H9 (cell line): Measurements from ENCODE around the gene EFCAB11. TPM values are rescaled to one million over a fixed set of nuclear protein-coding genes. Genes with fewer than 3 reads are reported as not detected.

ENCODE experiments used
- DNase-seq: peaks from one replicate; pipeline ENCODE4 v3.0.0-alpha.2; 2017
- H2AFZ ChIP-seq: one replicate; pipeline ENCODE4 v1.6.1; 2013; ENCODE audit warnings: mild to moderate bottlenecking, low read length, control low read depth, moderate library complexity
- H2AK5ac ChIP-seq: 2 replicates; pipeline ENCODE4 v1.6.1; 2013; ENCODE audit warnings: low read length, control low read depth, mixed read lengths; ENCODE audit not compliant: insufficient read length
- H2BK120ac ChIP-seq: one replicate; pipeline ENCODE4 v1.6.1; 2013; ENCODE audit warnings: low read depth, mild to moderate bottlenecking, low read length, control low read depth, inconsistent platforms; ENCODE audit not compliant: poor library complexity, severe bottlenecking
- H2BK12ac ChIP-seq: 2 replicates; pipeline ENCODE4 v1.6.1; 2013; ENCODE audit warnings: low read length, control low read depth, mixed read lengths, low read depth; ENCODE audit not compliant: insufficient read length
- H2BK15ac ChIP-seq: 2 replicates; pipeline ENCODE4 v1.6.1; 2013; ENCODE audit warnings: low read depth, low read length, control low read depth
- H2BK20ac ChIP-seq: one replicate; pipeline ENCODE4 v1.6.1; 2013; ENCODE audit warnings: low read depth, mild to moderate bottlenecking, low read length, control low read depth, inconsistent platforms; ENCODE audit not compliant: poor library complexity, severe bottlenecking
- H2BK5ac ChIP-seq: 2 replicates; pipeline ENCODE4 v1.6.1; 2013; ENCODE audit warnings: low read length, control low read depth, mixed read lengths; ENCODE audit not compliant: insufficient read length
- H3K14ac ChIP-seq: 2 replicates; pipeline ENCODE4 v1.6.1; 2013; ENCODE audit warnings: low read length, control low read depth; ENCODE audit not compliant: insufficient read depth
- H3K18ac ChIP-seq: 2 replicates; pipeline ENCODE4 v1.6.1; 2013; ENCODE audit warnings: low read depth, mild to moderate bottlenecking, mixed read lengths, low read length, control low read depth; ENCODE audit not compliant: insufficient read length
- H3K23ac ChIP-seq: 2 replicates; pipeline ENCODE4 v1.6.1; 2013; ENCODE audit warnings: low read length, control low read depth, mixed read lengths, low read depth; ENCODE audit not compliant: insufficient read length
- H3K23me2 ChIP-seq: 2 replicates; pipeline ENCODE4 v1.6.1; 2013; ENCODE audit warnings: low read depth, mild to moderate bottlenecking, mixed read lengths, low read length, control low read depth; ENCODE audit not compliant: insufficient read length, poor library complexity, severe bottlenecking
- H3K27ac ChIP-seq: 2 replicates; pipeline ENCODE4 v1.5.1; 2013; ENCODE audit warnings: low read length, control low read depth, mixed read lengths, low read depth; ENCODE audit not compliant: insufficient read length
- H3K27me3 ChIP-seq: 2 replicates; pipeline ENCODE4 v1.6.1; 2013; ENCODE audit warnings: low read length, control low read depth, inconsistent platforms; ENCODE audit not compliant: insufficient read depth
- H3K4ac ChIP-seq: 2 replicates; pipeline ENCODE4 v1.6.1; 2013; ENCODE audit warnings: low read depth, mild to moderate bottlenecking, control low read depth, inconsistent platforms, low read length, moderate library complexity
- H3K4me1 ChIP-seq: 2 replicates; pipeline ENCODE4 v1.6.1; 2013; ENCODE audit warnings: low read length, control low read depth, inconsistent platforms; ENCODE audit not compliant: insufficient read depth
- H3K4me2 ChIP-seq: 2 replicates; pipeline ENCODE4 v1.6.1; 2013; ENCODE audit warnings: low read length, control low read depth, mixed read lengths; ENCODE audit not compliant: insufficient read length, insufficient read depth
- H3K56ac ChIP-seq: 2 replicates; pipeline ENCODE4 v1.6.1; 2013; ENCODE audit warnings: low read depth, mild to moderate bottlenecking, mixed read lengths, low read length, control low read depth; ENCODE audit not compliant: insufficient read length
- H3K79me1 ChIP-seq: 2 replicates; pipeline ENCODE4 v1.6.1; 2013; ENCODE audit warnings: low read depth, mild to moderate bottlenecking, moderate library complexity, low read length, control low read depth, inconsistent platforms; ENCODE audit not compliant: insufficient read depth, poor library complexity, severe bottlenecking
- H3K79me2 ChIP-seq: 2 replicates; pipeline ENCODE4 v1.6.1; 2013; ENCODE audit warnings: low read length, control low read depth, inconsistent platforms; ENCODE audit not compliant: insufficient read depth
- H3K9ac ChIP-seq: 2 replicates; pipeline ENCODE4 v1.6.1; 2013; ENCODE audit warnings: low read length, control low read depth, mixed read lengths; ENCODE audit not compliant: insufficient read length; ENCODE audit errors: extremely low read depth
- H3K9me3 ChIP-seq: one replicate; pipeline ENCODE4 v1.6.1; 2013; ENCODE audit warnings: low read depth, low read length, inconsistent platforms; ENCODE audit not compliant: control insufficient read depth
- H3T11ph ChIP-seq: one replicate; pipeline ENCODE4 v1.6.1; 2013; ENCODE audit warnings: mild to moderate bottlenecking, low read length, control low read depth, inconsistent platforms
- H4K20me1 ChIP-seq: one replicate; pipeline ENCODE4 v1.6.1; 2013; ENCODE audit not compliant: control insufficient read depth, insufficient read length, insufficient read depth
- H4K5ac ChIP-seq: 2 replicates; pipeline ENCODE4 v1.6.1; 2013; ENCODE audit warnings: low read depth, mild to moderate bottlenecking, mixed read lengths, low read length, control low read depth; ENCODE audit not compliant: insufficient read length
- H4K8ac ChIP-seq: replicated peaks from 2 replicates; pipeline ENCODE4 v1.6.1; 2013; ENCODE audit warnings: low read length, control low read depth, mixed read lengths, low read depth; ENCODE audit not compliant: insufficient read length
- H4K91ac ChIP-seq: 2 replicates; pipeline ENCODE4 v1.6.1; 2013; ENCODE audit warnings: low read depth, mild to moderate bottlenecking, moderate library complexity, mixed read lengths, low read length, control low read depth; ENCODE audit not compliant: insufficient read length
- H3K27ac Mint-ChIP-seq, 3 experiments: 2 replicates in 2 of 3; 3 replicates in 1 of 3; pipeline ENCODE4 v1.8.0; 2020 to 2021; ENCODE audit warnings: mixed read lengths in 3 of 3, mild to moderate bottlenecking in 1 of 3, moderate library complexity in 1 of 3
- H3K27me3 Mint-ChIP-seq: 2 replicates; pipeline ENCODE4 v1.8.0; 2021; ENCODE audit warnings: low read depth, mild to moderate bottlenecking, moderate library complexity, mixed read lengths
- H3K36me3 Mint-ChIP-seq, 3 experiments: 2 replicates in 2 of 3; 3 replicates in 1 of 3; pipeline ENCODE4 v1.8.0; 2020 to 2021; ENCODE audit warnings: low read depth in 3 of 3, mixed read lengths in 3 of 3; ENCODE audit not compliant: insufficient read depth in 1 of 3
- H3K4me1 Mint-ChIP-seq, 2 experiments: 2 replicates each; pipeline ENCODE4 v1.8.0; 2020; ENCODE audit warnings: mixed read lengths in 2 of 2
- H3K4me3 Mint-ChIP-seq, 2 experiments: 2 replicates in 1 of 2; 3 replicates in 1 of 2; pipeline ENCODE4 v1.8.0; 2020 to 2021; ENCODE audit warnings: mild to moderate bottlenecking in 2 of 2, mixed read lengths in 2 of 2, moderate library complexity in 1 of 2
- H3K9me3 Mint-ChIP-seq, 2 experiments: 2 replicates in 1 of 2; 3 replicates in 1 of 2; pipeline ENCODE4 v1.8.0; 2020; ENCODE audit warnings: mild to moderate bottlenecking in 2 of 2, mixed read lengths in 2 of 2, moderate library complexity in 1 of 2
- CTCF ChIP-seq: fragments of 200-600 bp; sonication (generic); conservative IDR thresholded peaks from 3 replicates; pipeline ENCODE4 v1.8.0; 2021; ENCODE audit warnings: antibody characterized with exemption, mild to moderate bottlenecking
- WGBS: extraction: QIAGEN DNeasy Blood & Tissue Kit; methylation state at CpG from one replicate; pipeline ENCODE4 v1.1.7; 2013; ENCODE audit warnings: missing lambda C conversion rate, low lambda C conversion rate, mixed read lengths; ENCODE audit not compliant: insufficient read length; ENCODE audit errors: extremely low coverage; 5-methylcytosine and 5-hydroxymethylcytosine counted together
- total RNA-seq: library from RNA; stranded (reverse); gene quantifications from 2 replicates; pipeline ENCODE4 v1.2.1, GENCODE V29; 2021

EFCAB11 gene
- total RNA-seq, 1 experiment from 2014 or later = 17.4 TPM

- Histone ChIP-seq H3K23me2 (no peaks in the 10 kb centered on the region), H3K79me2 (no peaks in the 10 kb centered on the region), H3K23ac (no peak overlapping the region), H2BK120ac (no peak overlapping the region), H4K20me1 (no peaks in the 10 kb centered on the region), H2BK15ac (no peak overlapping the region), H3K4me2 (no peak overlapping the region), H3K18ac (no peak overlapping the region), H2AFZ (no peak overlapping the region), H2AK5ac (no peak overlapping the region), H3K79me1 (no peaks in the 10 kb centered on the region), H3K4ac (no peak overlapping the region), H3K14ac (no peak overlapping the region), H4K5ac (no peak overlapping the region), H2BK20ac (no peak overlapping the region), H2BK5ac (no peak overlapping the region), H3K4me1 (no peaks in the 10 kb centered on the region), H3K27me3 (no peaks in the 10 kb centered on the region), H3K27ac (no peak overlapping the region), H4K91ac (no peak overlapping the region), H3K9me3 (no peaks in the 10 kb centered on the region), H4K8ac (no peak overlapping the region), H3K9ac (no peak overlapping the region), H3T11ph (no peak overlapping the region), H3K56ac (no peak overlapping the region), H2BK12ac (no peak overlapping the region)
- peaks cover 0 to 7% of the 10 kb centered on the region in 2 experiments for H3K4me1 Mint-ChIP-seq
- H3K9me3 Mint-ChIP-seq = peaks cover 6 to 10% of the 10 kb centered on the region in 2 experiments; a peak in 4 of 5 replicates
- H3K27me3 Mint-ChIP-seq = peaks cover 7% of the 10 kb centered on the region
- H3K27ac Mint-ChIP-seq = no peak overlapping the region
- no peak for DNase-seq
- no CpG with 5 or more reads among the region's 7 CpGs for WGBS
- no peak for TF ChIP-seq CTCF
- peaks cover 7% of the 10 kb centered on the region in 3 experiments; a peak in 6 of 7 replicates for H3K36me3 Mint-ChIP-seq
- no peak overlapping the region for H3K4me3 Mint-ChIP-seq
These were observed 194.4 kb downstream of the EFCAB11 start for GRCh38 chr14:89760086-89760485.
